Fibroblast of the aortic adventitia (primary cell): ENCODE data around the gene MESP2. TPM values are rescaled to one million over a fixed set of nuclear protein-coding genes. Genes with fewer than 3 reads are reported as not detected.

Source experiments
- DNase-seq: peaks from one replicate; pipeline ENCODE4 v3.0.0-alpha.2; 2010; ENCODE audit warnings: low read depth
- H3K4me3 ChIP-seq: 2 replicates; pipeline ENCODE4 v1.5.1; 2011; ENCODE audit warnings: low read depth, mild to moderate bottlenecking, control low read depth, low read length, moderate library complexity
- CTCF ChIP-seq: IDR thresholded peaks from 2 replicates; pipeline ENCODE4 v1.5.1; 2011; ENCODE audit warnings: mild to moderate bottlenecking, low read length, control low read depth, inconsistent platforms; ENCODE audit not compliant: insufficient read depth
- total RNA-seq: library from RNA; depleted of rRNA; stranded (reverse); fragments of >200 nt; gene quantifications from 2 replicates; pipeline ENCODE4 v1.2.3, GENCODE V29; 2012; ENCODE audit warnings: low replicate concordance

MESP2 gene
- total RNA-seq, 1 donor, result 1.3 TPM

- DNase-seq, result no peak
These were observed 23.9 kb downstream of the MESP2 start for GRCh38 chr15:89799918-89800498.

GRCh38 chr15:89801471-89802195 lies 25.5 kb downstream of the MESP2 start:
- no peak overlapping the region for H3K4me3 ChIP-seq
- no peak for TF ChIP-seq CTCF
- no peak for DNase-seq

More at GRCh38 chr15:89799918-89800498, 23.9 kb downstream of the MESP2 start:
- H3K4me3 ChIP-seq, result no peak overlapping the region
- TF ChIP-seq CTCF, result no peak

- DNase-seq, result no peak
- TF ChIP-seq CTCF, result no peak
- H3K4me3 ChIP-seq, result no peak overlapping the region
These were observed 26.2 kb downstream of the MESP2 start for GRCh38 chr15:89802231-89802928.

- H3K4me3 ChIP-seq, result no peak overlapping the region
- DNase-seq, result no peak
- TF ChIP-seq CTCF, result no peak
These were observed 27.1 kb downstream of the MESP2 start for GRCh38 chr15:89802986-89803824.

- no peak for TF ChIP-seq CTCF
- H3K4me3 ChIP-seq, result no peak overlapping the region
- DNase-seq, result no peak
These were observed 28.0 kb downstream of the MESP2 start for GRCh38 chr15:89803941-89804800.
